ENCODE data around the gene FARS2.

DNA sequence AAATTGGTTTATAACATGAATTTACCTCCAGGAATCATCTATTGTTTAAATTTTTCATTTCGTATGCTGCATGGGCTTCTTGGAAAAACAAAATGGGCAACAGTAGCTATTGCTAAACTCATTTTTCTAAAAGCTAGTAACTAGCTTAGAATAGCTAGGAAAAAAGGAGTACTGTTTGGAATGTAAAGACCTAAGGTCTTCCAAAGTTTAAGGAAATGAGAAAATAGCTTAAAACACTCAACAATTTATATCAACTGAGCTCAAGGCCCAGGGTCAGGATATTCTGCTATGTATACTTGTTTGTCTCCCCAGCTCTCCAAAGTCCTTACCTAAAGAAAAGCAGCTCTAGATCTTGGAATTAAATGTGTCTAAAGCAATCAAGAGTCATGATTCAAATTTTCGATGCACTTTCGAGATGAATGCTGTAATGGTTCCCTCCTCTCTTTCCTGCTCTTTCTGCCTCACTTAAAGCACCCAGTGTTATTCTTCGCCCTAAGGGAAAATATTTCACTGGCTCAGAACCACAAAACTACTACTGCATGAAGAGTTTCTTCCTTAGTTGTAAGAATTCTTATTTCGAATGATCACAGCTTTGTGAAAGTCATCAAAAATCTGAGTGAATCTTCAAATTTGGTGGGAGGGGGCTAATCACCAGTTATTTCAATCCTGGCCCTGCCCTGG, 42.2 kb upstream of the FARS2 start:
- TF ChIP-seq EZH2 (IDR thresholded peaks at IDR 0.05; ENCODE audit: borderline replicate concordance) (no peak), CTCF (IDR thresholded peaks at IDR 0.05; ENCODE audit: poor library complexity) (no peak), EZH2phosphoT487 (IDR thresholded peaks at IDR 0.05; ENCODE audit: low read depth, severe bottlenecking, unreplicated experiment) (no peak)

Data from hepatocyte (in vitro differentiated cells).